GM12873 (cell line): ENCODE data around the gene MOK.

Experiments used
- CTCF ChIP-seq: IDR thresholded peaks from 2 replicates; pipeline ENCODE4 v1.5.1; 2012; ENCODE audit warnings: low read depth, mild to moderate bottlenecking, moderate library complexity, low read length, control low read depth; ENCODE audit not compliant: insufficient read depth; ENCODE audit errors: missing control alignments

Gene MOK

GRCh38 chr14:102215576-102216250 lies 89.3 kb downstream of the MOK start:
- no peak for TF ChIP-seq CTCF

- TF ChIP-seq CTCF: no peak
Observed at GRCh38 chr14:102215071-102215470, 89.9 kb downstream of the MOK start.

- TF ChIP-seq CTCF: no peak
Observed at GRCh38 chr14:102213984-102214658, 90.8 kb downstream of the MOK start.

- no peak for TF ChIP-seq CTCF
Observed at GRCh38 chr14:102213470-102213869, 91.5 kb downstream of the MOK start.

- TF ChIP-seq CTCF: no peak
Observed at GRCh38 chr14:102212845-102213244, 92.1 kb downstream of the MOK start.

GRCh38 chr14:102212356-102212755 lies 92.6 kb downstream of the MOK start:
- TF ChIP-seq CTCF: no peak

- no peak for TF ChIP-seq CTCF
Observed at GRCh38 chr14:102211240-102211639, 93.7 kb downstream of the MOK start.
